ENCODE measurements around the gene YIF1A. TPM values are rescaled to one million over a fixed set of nuclear protein-coding genes. Genes with fewer than 3 reads are reported as not detected.
"Not testable (repeated sequence)": the region's sequence is repeated elsewhere in the genome, so short reads cannot be mapped to it uniquely, and the experiment has no call there.

Gene YIF1A
- total RNA-seq, 1 donor from 2014 or later: 32.4 TPM

GRCh38 chr11:66286699-66287098 is 2.2 kb downstream of the YIF1A start:
- DNase-seq: no peak

DNA sequence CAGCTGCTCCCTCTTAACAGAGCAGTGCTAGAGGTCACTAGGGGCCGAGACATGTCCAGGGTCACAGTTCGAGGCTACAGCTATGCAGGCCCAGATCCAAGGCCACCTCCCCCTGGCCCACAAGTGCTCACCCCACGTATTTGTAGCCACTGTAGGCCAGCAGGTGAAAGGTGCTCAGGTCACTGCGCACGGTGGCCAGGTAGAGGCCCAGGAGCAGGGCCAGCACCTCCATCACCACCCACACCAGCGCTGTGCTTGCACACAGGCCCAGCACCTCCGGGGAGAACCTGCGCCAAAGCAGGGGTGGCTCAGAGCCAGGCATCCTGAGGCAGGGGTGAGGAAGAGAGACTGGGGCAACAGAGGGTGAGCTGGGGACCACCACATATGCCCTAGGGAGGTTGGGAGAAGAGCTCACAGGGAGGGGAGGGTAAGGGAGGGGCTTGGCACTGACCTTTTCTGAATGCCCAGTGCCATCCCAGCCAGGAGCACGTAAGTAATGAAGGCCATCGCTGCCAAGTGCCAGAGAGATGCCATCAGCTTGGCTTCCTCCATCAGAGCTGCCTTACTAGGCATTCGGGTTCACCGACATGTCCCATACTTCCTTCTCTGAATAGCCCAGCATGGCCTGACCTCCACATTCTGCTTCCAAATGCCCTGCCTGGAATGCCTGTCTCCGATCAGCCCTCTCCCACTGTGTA is 3.5 kb downstream of the YIF1A start:
- no peak for DNase-seq

- no peak for DNase-seq
Observed at GRCh38 chr11:66284526-66285078, 4.3 kb downstream of the YIF1A start.

DNA sequence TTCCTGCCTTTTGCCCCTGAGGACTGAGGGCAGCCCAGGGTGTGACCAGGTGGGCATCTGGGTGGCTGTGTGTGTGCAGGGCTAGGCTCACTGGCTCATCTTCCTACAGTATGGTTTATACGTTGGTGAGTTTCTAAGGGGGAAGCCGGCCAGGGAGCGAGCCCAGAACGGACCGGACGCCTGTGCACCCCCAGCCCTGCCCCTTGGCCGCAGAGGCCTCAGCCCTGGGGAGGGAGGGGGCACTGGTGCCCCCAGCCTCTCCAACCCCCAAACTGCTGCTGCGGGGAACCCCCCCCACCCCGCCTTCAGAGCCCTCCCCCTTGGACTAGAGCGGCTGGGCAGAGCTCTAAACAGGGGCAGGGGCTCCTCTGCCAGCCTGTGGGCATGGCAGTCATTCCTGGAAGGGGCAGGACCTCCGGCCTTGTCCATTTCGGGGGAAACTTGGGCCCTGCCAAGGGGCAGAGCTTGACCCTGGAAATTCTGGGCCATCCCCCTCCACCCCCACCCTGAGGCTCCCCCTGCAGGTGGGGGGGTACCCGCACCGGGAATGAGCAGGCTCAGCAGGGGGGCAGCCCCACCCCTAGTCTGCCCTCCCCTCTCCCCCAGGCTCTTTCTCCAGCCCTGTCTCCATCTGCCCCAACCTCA is 5.4 kb downstream of the YIF1A start:
- no peak for DNase-seq

DNA sequence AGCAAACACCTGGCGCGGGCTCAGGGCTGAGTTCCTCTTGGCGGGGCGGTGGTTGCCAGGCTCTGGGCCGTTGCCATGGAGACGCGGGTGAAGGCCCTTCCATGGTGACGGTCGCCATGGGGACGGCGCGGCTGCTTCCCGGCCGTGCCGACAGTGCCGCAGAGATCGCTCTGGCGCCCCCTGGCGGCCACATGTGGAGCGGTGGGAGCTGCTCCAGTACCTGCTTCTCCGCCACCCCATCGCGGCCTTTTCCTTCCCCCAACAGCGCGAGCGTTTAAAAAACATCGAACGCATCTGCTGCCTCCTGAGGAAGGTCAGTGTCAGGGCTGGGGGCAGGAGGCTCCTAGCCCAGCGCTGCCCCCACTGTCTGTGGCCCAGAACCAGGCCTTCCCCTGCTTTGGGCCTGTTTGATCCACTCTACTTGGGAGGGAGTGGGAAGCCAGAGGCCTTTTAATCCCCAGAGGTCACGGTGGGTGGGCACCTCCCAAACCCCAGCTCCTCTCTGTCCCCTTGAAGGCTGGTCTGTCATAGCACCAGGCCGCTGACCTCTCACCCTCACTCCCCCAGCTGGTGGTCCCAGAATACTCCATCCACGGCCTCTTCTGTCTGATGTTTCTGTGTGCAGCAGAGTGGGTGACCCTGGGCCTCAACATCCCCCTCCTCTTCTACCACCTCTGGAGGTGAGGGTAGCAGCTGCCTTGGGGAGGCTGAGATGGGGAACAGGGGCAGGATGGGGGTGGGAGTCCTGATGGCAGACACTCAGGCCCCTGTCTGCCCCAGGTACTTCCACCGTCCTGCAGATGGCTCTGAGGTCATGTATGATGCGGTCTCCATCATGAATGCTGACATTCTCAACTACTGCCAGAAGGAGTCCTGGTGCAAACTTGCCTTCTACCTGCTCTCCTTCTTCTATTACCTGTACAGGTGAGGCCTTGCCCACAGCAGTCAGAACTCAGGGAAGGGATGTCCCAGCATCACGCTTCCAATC is 6.2 kb downstream of the YIF1A start:
- peak; percentile 96 for DNase-seq

GRCh38 chr11:66281776-66282467 is 7.0 kb downstream of the YIF1A start:
- DNase-seq: no peak

- DNase-seq: no peak
Observed at GRCh38 chr11:66281001-66281400, 7.9 kb downstream of the YIF1A start.

DNA sequence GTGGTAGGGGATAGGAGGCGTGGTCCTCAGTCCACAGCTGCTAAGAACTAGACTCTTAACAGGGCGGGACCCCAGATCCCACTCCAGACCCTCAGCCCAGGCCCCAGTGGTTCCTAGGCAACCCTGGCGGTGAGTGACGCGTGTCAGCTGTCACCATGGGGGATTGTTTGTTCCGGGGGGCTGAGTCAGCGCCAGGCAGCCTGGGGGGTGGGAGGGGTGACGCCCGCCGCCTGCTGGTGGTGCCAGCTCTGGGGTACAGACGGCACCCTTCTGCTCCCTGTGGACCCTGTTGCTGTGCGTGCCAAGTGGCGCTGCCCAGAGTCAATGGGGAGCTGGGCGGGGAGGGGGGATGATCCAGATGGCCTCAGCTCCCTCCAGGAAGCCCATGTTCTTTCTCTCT is 8.5 kb downstream of the YIF1A start:
- no peak for DNase-seq

- DNase-seq: no peak
Observed at GRCh38 chr11:66279092-66279734, 9.7 kb downstream of the YIF1A start.

DNA sequence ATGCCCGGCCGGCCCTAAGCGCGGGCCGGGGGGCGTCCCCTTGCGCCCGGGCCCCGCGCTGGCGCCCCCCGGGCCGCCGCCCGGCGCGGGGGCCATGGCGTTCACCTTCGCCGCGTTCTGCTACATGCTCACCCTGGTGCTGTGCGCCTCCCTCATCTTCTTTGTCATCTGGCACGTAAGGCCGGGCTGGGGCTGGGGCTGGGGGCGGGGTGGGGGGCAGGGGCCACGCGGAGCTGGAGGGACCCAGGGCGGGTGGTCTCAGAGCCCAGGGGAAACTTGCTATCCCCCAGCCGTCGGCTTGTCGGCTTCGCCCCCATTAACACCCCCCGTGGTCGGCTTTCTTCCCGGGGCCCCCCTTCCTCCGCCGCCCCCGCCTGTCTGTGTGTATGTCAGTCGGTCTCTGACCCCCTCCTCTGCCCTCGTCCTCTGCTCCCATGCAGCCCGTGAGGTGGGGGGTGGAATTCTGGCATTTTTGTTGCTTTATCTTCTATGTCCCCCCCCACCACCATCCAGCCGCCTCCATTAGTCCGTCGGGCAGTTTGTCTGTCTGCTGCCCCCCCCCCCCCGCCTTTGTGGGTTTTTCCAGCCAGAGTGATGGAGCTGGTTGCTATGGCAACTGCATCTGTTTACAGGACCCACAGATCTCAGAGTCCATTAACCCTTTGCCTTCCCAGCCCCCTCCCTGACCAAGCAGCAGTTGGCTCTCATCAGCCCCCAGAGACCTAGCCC is 10.4 kb downstream of the YIF1A start:
- no peak for DNase-seq

- no peak for DNase-seq
Observed at GRCh38 chr11:66277471-66278362, 11.2 kb downstream of the YIF1A start, which contains the start of gene CNIH2. Gene CNIH2 (plus strand): TSS chr11:66278175. CDS start chr11:66278457, 282 bp downstream.

GRCh38 chr11:66277064-66277463 is 11.9 kb downstream of the YIF1A start:
- not testable (repeated sequence) for DNase-seq

DNA sequence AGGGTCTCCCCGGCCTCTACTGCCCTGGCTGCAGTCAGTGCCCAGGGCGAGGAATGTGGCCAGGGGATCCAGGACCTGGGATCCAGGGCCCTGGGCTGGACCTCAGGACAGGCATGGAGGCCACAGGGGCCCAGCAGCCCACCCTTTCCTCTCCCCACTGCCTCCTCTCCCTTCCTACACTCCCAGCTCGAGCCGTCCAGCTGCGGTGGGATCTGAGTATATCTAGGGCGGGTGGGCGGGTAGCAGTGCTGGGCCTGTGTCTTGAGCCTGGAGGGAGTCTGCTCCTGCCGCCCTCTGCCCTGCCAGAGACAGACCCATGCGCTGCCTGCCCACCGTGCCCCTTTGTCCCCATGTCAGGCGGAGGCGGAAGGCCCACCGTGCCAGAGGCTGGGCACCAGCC is 12.3 kb downstream of the YIF1A start:
- DNase-seq: not testable (repeated sequence)

GRCh38 chr11:66275984-66276612 is 12.8 kb downstream of the YIF1A start:
- DNase-seq: no peak

DNA sequence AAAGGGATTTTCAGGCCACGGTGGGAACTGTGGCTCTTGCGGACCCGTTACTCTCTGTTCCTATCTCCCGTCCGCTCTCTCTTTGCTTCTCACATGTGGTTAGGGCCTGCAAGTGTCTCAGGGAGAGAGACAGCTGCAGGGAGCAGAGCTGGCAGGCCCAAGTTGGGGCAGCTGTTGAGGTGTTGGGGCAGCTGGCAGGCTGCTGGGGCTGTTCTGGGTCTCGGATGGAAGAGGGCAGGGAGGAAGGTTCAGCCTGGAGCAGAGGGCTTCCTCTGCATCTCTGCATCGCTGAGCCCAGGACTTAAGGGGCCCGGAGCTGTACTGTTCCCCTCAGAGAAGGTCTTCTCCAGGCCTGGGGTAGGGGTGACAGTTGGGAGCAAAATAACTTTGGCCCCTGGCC is 13.5 kb downstream of the YIF1A start:
- no peak for DNase-seq

GRCh38 chr11:66274219-66274618 is 14.7 kb downstream of the YIF1A start:
- no peak for DNase-seq

GRCh38 chr11:66272596-66272995 is 16.3 kb downstream of the YIF1A start:
- DNase-seq: no peak

DNA sequence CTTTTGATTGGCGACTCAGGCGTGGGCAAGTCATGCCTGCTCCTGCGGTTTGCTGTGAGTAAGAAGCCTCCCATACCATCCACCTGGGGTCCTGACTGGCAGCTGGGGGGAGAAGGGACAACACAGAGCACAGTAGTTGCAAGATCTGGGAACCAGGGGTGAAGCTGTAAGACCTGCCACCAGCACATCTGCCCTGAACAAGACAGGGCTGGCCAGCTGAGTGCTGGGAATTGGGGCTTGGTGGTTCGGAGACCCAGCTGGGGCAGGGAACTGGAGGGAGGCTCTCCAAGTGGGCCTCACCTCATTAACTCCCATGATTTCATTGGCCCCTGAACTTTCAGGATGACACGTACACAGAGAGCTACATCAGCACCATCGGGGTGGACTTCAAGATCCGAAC is 17.1 kb downstream of the YIF1A start:
- no peak for DNase-seq

All from occipital lobe (tissue), 2 donors.